ENCODE results near the gene B4GALNT3.

Gene B4GALNT3

GRCh38 chr12:541676-542324 is 82.1 kb downstream of the B4GALNT3 start:
- Mint-ChIP-seq H3K36me3 (ENCODE audit: insufficient read depth) (peaks cover 3% of the 10 kb centered on the region), H3K27me3 (peaks cover 7 to 14% of the 10 kb centered on the region in 2 donors), H3K9me3 (no peaks in the 10 kb centered on the region), H3K4me3 (no peak overlapping the region), H3K4me1 (ENCODE audit: low read depth in 2 of 2) (peaks cover 21 to 37% of the 10 kb centered on the region in 2 donors), H3K27ac (peak overlapping the region in 1 of 2 donors; percentile 81)
- ATAC-seq (replicated peaks), result no peak
- no peak for DNase-seq

GRCh38 chr12:542395-543113 is 82.8 kb downstream of the B4GALNT3 start:
- H3K36me3 Mint-ChIP-seq (ENCODE audit: insufficient read depth), result peaks cover 7% of the 10 kb centered on the region
- no peaks in the 10 kb centered on the region for H3K9me3 Mint-ChIP-seq
- ATAC-seq (replicated peaks), result no peak
- peak overlapping the region; percentile 26 to 81 for H3K27ac Mint-ChIP-seq
- no peak overlapping the region for H3K4me3 Mint-ChIP-seq
- H3K4me1 Mint-ChIP-seq (ENCODE audit: low read depth in 2 of 2), result peaks cover 24 to 41% of the 10 kb centered on the region in 2 donors
- peaks cover 7 to 20% of the 10 kb centered on the region in 2 donors for H3K27me3 Mint-ChIP-seq
- DNase-seq, result no peak

GRCh38 chr12:543114-543451 is 83.3 kb downstream of the B4GALNT3 start:
- Mint-ChIP-seq H3K27me3 (peaks cover 7 to 20% of the 10 kb centered on the region in 2 donors), H3K9me3 (no peaks in the 10 kb centered on the region), H3K36me3 (ENCODE audit: insufficient read depth) (peaks cover 7% of the 10 kb centered on the region), H3K4me3 (no peak overlapping the region), H3K4me1 (ENCODE audit: low read depth in 2 of 2) (peaks cover 24 to 41% of the 10 kb centered on the region in 2 donors), H3K27ac (no peak overlapping the region)
- DNase-seq (no peak), ATAC-seq (replicated peaks) (no peak)

GRCh38 chr12:544142-544541 is 84.4 kb downstream of the B4GALNT3 start:
- H3K9me3 Mint-ChIP-seq, result no peaks in the 10 kb centered on the region
- no peak overlapping the region for H3K4me3 Mint-ChIP-seq
- DNase-seq, result no peak
- peaks cover 7% of the 10 kb centered on the region for H3K36me3 Mint-ChIP-seq (ENCODE audit: insufficient read depth)
- H3K27ac Mint-ChIP-seq, result no peak overlapping the region
- no peak for ATAC-seq (replicated peaks)
- peaks cover 7 to 20% of the 10 kb centered on the region in 2 donors for H3K27me3 Mint-ChIP-seq
- peaks cover 18 to 34% of the 10 kb centered on the region in 2 donors for H3K4me1 Mint-ChIP-seq (ENCODE audit: low read depth in 2 of 2)

GRCh38 chr12:544941-545635 is 85.3 kb downstream of the B4GALNT3 start:
- peaks cover 7% of the 10 kb centered on the region for H3K36me3 Mint-ChIP-seq (ENCODE audit: insufficient read depth)
- H3K4me3 Mint-ChIP-seq, result no peak overlapping the region
- no peak for ATAC-seq (replicated peaks)
- no peak for DNase-seq
- H3K27ac Mint-ChIP-seq, result peak overlapping the region in 1 of 2 donors; percentile 67
- peaks cover 7 to 20% of the 10 kb centered on the region in 2 donors for H3K27me3 Mint-ChIP-seq
- no peaks in the 10 kb centered on the region for H3K9me3 Mint-ChIP-seq
- peaks cover 10 to 29% of the 10 kb centered on the region in 2 donors for H3K4me1 Mint-ChIP-seq (ENCODE audit: low read depth in 2 of 2)

GRCh38 chr12:545835-546234 is 86.1 kb downstream of the B4GALNT3 start:
- no peak for ATAC-seq (replicated peaks)
- no peaks in the 10 kb centered on the region for H3K9me3 Mint-ChIP-seq
- peaks cover 7 to 20% of the 10 kb centered on the region in 2 donors for H3K27me3 Mint-ChIP-seq
- peaks cover 7% of the 10 kb centered on the region for H3K36me3 Mint-ChIP-seq (ENCODE audit: insufficient read depth)
- H3K4me1 Mint-ChIP-seq (ENCODE audit: low read depth in 2 of 2), result peaks cover 6 to 23% of the 10 kb centered on the region in 2 donors
- no peak overlapping the region for H3K4me3 Mint-ChIP-seq
- no peak for DNase-seq
- no peak overlapping the region for H3K27ac Mint-ChIP-seq

GRCh38 chr12:546265-546919 is 86.7 kb downstream of the B4GALNT3 start:
- H3K4me1 Mint-ChIP-seq (ENCODE audit: low read depth in 2 of 2), result peaks cover 6 to 26% of the 10 kb centered on the region in 2 donors
- H3K27ac Mint-ChIP-seq, result no peak overlapping the region
- peaks cover 7 to 20% of the 10 kb centered on the region in 2 donors for H3K27me3 Mint-ChIP-seq
- peak overlapping the region in 1 of 2 donors; percentile 29 for H3K4me3 Mint-ChIP-seq
- H3K36me3 Mint-ChIP-seq (ENCODE audit: insufficient read depth), result peaks cover 7% of the 10 kb centered on the region
- DNase-seq, result no peak
- ATAC-seq (replicated peaks), result no peak
- no peaks in the 10 kb centered on the region for H3K9me3 Mint-ChIP-seq

- Mint-ChIP-seq H3K36me3 (ENCODE audit: insufficient read depth) (peaks cover 7% of the 10 kb centered on the region), H3K27me3 (peaks cover 7 to 20% of the 10 kb centered on the region in 2 donors), H3K4me1 (ENCODE audit: low read depth in 2 of 2) (peaks cover 4 to 30% of the 10 kb centered on the region in 2 donors), H3K27ac (no peak overlapping the region), H3K9me3 (no peaks in the 10 kb centered on the region), H3K4me3 (peak overlapping the region in 1 of 2 donors; percentile 29)
- DNase-seq (peak; percentile 65 to 71 (median 71)), ATAC-seq (replicated peaks) (peak; percentile 87)
Measured at GRCh38 chr12:546920-547845, 87.4 kb downstream of the B4GALNT3 start.

- peaks cover 7 to 20% of the 10 kb centered on the region in 2 donors for H3K27me3 Mint-ChIP-seq
Measured at GRCh38 chr12:547883-548470, 88.2 kb downstream of the B4GALNT3 start.

GRCh38 chr12:549476-550082 is 89.8 kb downstream of the B4GALNT3 start:
- Mint-ChIP-seq H3K36me3 (ENCODE audit: insufficient read depth) (peaks cover 10% of the 10 kb centered on the region), H3K9me3 (no peaks in the 10 kb centered on the region), H3K27me3 (peaks cover under 1 to 20% of the 10 kb centered on the region in 2 donors), H3K4me3 (no peak overlapping the region), H3K27ac (no peak overlapping the region), H3K4me1 (ENCODE audit: low read depth in 2 of 2) (peaks cover 22 to 47% of the 10 kb centered on the region in 2 donors)
- no peak for ATAC-seq (replicated peaks)
- no peak for DNase-seq

More at GRCh38 chr12:547883-548470, 88.2 kb downstream of the B4GALNT3 start:
- no peak for DNase-seq
- H3K4me3 Mint-ChIP-seq, result no peak overlapping the region
- no peak overlapping the region for H3K27ac Mint-ChIP-seq
- no peaks in the 10 kb centered on the region for H3K9me3 Mint-ChIP-seq
- ATAC-seq (replicated peaks), result no peak
- peaks cover 11 to 38% of the 10 kb centered on the region in 2 donors for H3K4me1 Mint-ChIP-seq (ENCODE audit: low read depth in 2 of 2)
- H3K36me3 Mint-ChIP-seq (ENCODE audit: insufficient read depth), result peaks cover 7% of the 10 kb centered on the region

GRCh38 chr12:550473-551260 is 90.9 kb downstream of the B4GALNT3 start:
- DNase-seq, result no peak
- Mint-ChIP-seq H3K27me3 (peaks cover 0 to 11% of the 10 kb centered on the region in 2 donors), H3K27ac (peak overlapping the region in 1 of 2 donors; percentile 78), H3K9me3 (no peaks in the 10 kb centered on the region), H3K36me3 (ENCODE audit: insufficient read depth) (peaks cover 10% of the 10 kb centered on the region), H3K4me3 (no peak overlapping the region), H3K4me1 (ENCODE audit: low read depth in 2 of 2) (peaks cover 23 to 45% of the 10 kb centered on the region in 2 donors)
- no peak for ATAC-seq (replicated peaks)
